NOMO-1 treated with dmso at 0.1 percent for 144 hours (cell line): ENCODE results near the gene SIRT2.
A peak's percentile ranks its signal among the peaks of the same experiment; 100 is the strongest.
"Not testable (repeated sequence)": the region's sequence is repeated elsewhere in the genome, so short reads cannot be mapped to it uniquely, and the experiment has no call there.

Experiments
- DNase-seq: peaks from one replicate; lab custom pipeline; 2025; ENCODE audit not compliant: unreplicated experiment; lab: John Stamatoyannopoulos, UW

The SIRT2 gene

DNA sequence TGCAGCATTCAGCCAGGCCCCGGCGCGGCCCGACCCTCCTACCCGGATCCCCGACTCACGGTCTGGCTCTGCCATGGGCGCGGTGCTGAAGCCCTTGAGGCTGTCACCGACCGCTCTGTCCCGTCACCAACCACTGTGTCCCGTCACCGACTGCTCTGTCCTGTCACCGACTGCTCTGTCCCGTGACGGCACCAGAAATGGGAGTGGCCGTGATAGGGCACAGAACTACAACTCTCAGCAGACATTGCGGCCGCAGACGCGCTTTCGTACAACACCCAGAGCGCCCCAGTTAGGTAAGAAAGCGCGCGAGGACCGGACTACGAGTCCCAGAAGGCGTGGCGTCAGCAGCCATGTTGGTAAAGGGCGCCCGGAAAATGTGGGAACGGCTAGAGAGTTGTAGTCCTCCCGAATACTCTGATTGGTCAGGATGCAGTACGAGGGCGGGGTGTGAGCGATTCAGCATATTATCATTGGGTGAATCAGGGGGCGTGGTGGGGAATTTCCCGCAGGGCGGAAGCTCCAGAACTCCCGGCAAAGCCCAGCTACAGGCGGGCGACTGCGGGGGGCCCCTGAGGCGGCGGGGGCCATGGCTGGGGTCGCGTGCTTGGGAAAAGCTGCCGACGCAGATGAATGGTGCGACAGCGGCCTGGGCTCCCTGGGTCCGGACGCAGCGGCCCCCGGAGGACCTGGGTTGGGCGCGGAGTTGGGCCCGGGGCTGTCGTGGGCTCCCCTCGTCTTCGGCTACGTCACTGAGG, at the start of gene SIRT2, which contains the start of gene NFKBIB:
SIRT2 (minus strand) TSS at position 172 of the 755 bp plus-strand sequence; CDS start at position 75, 97 bp downstream.
NFKBIB (plus strand) TSS at position 523 of the 755 bp plus-strand sequence; CDS start at position 587, 64 bp downstream.
- peak; percentile 99 for DNase-seq

DNA sequence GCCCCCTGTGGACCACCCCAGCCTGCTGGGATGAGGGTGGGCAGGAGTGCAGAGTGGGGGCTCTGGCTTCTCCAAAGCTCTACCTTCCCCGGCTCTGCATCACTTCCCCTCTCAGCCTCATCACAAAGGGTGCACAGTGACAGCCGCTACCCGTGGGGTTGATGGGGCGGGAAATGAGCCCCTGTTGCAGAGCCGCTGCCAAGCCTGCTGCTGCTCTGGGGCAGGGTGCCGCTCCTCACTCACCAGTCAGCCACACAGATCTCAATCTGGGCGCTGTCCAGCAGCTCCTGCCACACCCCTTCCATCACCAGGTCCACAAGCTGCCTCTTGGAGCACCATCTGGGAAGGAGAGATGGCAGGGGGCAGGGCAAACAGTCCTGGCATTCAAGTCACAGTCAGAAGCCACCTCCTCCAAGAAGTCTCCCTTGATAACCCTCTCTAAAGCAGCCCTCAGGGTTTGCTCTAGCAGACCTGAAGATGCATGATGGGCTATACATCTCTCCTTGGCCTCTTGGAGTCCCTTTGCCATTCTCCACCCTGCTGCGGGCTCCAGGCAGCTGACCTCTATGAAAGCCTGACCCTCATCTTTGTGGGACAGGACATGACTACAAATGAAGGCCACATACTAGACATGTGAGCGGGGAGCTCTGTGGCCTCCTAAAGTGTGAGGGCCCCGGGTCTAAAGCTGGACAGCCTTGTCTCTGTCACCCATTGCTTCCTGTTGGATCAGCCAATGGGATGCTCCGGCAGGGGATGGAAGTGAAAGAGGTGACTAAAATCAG, 47.0 kb upstream of the SIRT2 start:
- DNase-seq = no peak

DNA sequence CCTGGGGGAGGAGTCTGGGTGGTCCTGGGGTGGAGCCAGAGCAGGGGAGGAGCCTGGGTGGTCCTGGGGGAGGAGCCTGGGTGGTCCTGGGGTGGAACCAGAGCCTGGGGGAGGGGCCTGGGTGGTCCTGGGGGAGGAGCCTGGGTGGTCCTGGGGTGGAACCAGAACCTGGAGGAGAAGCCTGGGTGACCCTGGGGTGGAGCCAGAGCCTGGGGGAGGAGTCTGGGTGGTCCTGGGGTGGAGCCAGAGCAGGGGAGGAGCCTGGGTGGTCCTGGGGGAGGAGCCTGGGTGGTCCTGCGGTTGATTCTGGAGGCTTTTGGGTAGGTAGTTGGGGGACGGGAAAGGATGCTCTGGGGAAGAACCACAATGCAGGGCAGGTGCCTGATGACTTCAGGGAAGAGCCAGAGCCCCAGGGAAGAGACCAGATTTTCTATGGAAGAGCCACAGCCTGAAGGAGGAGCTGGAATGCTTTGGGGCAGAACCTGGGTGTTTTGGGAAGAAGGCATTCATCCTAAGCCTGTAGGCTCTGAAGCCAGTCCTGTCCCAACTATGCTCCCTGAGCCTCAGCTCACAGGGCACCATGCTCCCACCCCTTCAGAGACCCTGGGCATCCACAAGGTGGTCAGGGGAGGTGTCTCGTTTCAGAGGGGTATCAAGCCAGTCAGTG, 46.3 kb upstream of the SIRT2 start:
- DNase-seq = no peak

DNA sequence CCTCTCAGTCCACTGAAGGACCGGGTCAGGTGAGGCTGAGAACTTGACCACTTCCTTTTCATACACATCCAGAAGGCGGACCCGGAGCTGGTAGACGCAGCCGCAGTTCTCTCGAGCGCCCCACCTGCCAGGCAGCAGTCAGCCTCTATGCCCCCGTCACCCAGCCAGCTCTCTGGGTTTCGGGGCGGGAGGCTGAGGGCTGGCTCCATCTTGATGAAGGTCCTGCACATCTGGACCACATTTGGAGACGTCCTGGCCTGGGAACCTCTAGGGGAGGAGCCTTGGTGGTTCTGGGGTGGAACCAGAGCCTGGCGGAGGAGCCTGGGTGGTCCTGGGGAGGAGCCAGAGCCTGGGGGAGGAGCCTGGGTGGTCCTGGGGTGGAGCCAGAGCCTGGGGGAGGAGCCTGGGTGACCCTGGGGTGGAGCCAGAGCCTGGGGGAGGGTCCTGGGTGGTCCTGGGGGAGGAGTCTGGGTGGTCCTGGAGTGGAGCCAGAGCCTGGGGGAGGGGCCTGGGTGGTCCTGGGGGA, 45.6 kb upstream of the SIRT2 start:
- DNase-seq = no peak

DNA sequence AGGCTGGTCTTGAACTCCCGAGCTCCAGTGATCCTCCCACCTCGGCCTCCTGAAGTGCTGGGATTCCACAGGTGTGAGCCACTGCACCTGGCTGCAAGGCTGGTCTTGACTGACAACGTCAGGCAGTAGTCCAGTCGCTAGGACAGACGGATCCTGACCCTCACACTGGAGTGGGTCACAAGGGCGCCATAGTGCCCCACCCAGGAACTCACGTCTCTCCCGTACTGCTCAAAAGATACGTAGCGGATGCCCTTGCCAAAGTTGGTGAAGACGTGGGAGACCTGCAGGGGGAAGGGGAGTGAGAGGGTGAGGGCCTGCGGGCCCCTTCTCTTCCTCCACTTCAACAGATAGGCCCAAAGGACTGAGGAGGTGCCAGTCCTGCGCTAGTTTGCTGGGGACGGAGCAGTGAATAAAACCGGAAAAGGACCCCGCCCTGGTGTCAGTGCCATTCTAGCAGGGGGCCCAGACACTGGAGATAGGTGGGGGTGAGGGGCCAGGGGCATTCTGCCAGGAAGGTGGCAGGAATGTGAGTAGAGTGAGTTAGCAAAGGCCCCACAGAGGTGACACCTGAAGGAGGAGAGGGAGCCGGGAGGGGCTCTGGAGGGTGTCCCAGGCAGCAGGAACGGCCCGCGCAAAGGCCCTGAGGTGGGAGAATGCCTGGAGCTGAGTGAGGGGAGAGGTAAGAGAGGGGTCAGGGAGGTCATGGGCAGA, 43.2 kb upstream of the SIRT2 start:
- DNase-seq = no peak

DNA sequence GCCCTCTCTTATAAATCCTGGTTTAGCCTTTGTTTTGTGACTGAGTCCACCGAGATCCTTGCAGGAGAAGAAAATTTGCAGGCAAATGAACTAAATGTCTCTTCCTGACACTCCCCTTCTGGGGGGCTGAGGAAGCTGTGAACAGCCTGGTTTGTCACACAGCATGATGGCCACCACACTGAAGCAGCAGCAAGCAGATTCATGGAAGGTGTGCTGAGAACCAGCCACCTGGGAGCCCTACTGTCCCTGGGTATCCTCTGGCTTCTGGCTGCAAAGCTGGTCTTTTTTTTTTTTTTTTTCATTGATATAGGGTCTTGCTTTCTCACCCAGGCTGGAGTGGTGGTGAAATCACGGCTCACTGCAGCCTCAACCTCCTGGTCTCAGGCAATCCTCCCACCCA, 42.6 kb upstream of the SIRT2 start:
- no peak for DNase-seq

DNA sequence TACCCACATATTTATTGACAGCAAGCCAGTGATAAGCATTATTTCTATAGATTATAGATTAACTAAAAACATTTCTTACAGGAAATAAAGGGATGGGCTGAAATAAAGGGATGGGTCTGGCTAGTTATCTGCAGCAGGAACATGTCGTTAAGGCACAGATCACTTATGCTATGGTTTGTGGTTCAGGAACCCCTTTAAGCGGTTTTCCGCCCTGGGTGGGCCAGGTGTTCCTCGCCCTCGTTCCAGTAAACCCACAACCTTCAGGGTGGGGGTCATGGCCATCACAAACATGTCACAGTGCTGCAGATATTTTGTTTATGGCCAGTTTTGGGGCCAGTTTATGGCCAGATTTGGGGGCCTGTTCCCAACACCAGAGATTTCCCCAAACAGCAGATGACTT, 42.0 kb upstream of the SIRT2 start:
- not testable (repeated sequence) for DNase-seq

DNA sequence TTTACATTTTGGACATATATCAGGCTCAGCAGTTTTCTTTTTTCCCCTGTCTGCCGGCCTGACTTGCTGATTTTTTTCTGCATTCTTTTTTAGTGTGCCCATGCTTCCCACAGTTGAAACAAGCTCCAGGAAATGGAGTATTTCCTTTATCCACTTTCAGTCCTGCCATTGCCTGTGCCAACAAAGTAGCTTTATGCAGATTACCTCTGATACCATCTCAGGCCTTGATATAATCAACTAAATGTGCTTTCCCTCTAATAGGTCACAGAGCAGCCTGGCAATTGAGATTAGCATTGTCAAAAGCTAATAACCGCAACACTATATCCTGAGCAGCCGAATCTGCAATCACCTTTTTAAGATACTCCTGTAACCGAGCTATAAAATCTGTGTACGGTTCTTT, 40.5 kb upstream of the SIRT2 start:
- DNase-seq = no peak

DNA sequence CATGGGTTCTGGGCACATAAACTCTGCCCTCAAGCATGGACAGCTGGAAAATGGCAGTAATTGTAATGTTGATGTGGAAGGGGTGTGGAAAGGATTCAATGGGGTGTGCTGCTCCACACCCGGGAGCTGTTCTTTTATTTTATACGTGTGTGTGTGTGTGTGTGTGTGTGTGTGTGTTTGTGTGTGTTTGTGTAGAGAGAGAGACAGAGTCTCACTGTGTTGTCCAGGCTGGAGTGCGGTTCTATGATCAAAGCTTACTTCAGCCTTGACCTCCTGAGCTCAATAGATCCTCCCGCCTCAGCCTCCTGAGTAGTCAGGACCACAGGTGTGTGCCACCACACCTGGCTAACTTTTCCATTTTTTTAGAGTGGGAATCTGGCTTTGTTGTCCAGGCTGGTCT, 34.1 kb upstream of the SIRT2 start:
- DNase-seq = no peak

DNA sequence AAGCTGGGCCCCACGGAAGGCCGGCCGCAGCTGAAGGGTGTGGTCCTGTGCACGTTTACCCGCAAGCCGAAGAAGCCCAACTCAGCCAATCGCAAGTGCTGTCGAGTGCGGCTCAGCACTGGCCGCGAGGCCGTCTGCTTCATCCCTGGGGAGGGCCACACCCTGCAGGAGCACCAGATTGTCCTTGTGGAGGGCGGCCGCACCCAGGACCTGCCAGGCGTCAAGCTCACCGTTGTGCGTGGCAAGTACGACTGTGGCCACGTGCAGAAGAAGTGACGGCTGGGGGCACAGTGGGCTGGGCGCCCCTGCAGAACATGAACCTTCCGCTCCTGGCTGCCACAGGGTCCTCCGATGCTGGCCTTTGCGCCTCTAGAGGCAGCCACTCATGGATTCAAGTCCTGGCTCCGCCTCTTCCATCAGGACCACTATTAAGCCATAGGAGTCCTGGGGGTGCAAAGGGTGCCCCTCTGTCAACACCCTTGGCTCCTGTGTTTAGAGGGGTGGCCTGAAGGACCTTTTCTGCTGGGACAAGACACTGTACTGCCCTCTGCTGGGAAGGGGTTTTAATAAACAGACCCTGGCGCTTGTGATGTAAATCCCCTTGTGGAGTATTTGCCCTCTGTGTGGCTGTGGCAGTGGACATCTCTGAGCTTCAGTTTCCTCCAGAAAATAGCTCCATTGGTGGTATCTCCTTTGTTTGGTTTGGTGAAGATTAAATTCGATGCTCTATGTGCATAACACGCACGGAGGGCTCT, 33.2 kb upstream of the SIRT2 start:
- no peak for DNase-seq

DNA sequence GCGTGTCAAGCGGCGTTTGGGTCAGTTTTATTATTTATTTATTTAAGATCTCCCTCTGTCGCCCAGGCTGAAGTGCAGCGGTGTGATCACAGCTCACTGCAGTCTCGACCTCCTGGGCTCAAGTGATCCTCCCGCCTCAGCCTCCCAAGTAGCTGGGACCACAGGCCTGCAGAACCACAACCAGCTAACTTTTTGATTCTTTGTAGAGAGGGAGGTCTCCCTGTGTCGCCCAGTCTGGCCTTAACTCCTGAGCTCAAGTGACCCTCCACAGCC, 32.0 kb upstream of the SIRT2 start:
- no peak for DNase-seq

DNA sequence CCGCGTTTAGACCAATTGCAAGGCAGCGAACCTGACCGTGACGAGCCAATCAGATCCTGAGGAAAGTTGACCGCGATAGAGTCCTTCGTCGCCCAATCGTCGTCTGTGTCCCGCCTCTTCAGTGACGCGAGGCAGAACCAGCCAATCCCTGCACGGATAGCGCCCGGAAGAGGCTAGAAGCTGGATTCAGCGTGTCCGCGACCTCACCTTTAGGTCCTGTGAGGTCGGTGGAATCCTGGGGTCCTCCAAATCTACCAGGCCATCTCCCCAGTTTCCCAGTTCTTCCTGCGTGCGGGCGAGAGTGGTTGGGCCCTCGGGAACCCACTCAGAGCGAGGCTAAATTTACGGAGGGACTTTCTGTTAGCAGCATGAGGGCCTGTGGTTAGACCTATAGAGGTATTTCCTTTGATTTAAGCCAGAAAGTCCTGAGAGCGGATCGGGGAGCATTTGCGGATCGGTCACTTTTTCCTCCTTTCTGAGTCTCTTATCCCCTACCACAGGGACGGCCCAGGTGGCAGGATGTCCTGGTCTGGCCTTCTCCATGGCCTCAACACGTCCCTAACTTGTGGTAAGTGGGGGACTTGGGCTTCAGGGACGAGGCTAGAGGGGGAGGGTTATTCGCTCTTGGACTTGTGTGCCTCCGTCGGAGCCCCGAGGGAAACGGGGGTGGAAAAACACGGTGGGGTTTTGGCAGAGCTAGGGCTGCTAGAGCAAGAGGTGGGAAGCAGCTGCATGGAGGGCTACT, 31.5 kb upstream of the SIRT2 start, which contains the start of gene MRPS12:
MRPS12 (plus strand) TSS at position 169 of the 745 bp plus-strand sequence; CDS start at position 520, 351 bp downstream.
- DNase-seq = peak; percentile 96

DNA sequence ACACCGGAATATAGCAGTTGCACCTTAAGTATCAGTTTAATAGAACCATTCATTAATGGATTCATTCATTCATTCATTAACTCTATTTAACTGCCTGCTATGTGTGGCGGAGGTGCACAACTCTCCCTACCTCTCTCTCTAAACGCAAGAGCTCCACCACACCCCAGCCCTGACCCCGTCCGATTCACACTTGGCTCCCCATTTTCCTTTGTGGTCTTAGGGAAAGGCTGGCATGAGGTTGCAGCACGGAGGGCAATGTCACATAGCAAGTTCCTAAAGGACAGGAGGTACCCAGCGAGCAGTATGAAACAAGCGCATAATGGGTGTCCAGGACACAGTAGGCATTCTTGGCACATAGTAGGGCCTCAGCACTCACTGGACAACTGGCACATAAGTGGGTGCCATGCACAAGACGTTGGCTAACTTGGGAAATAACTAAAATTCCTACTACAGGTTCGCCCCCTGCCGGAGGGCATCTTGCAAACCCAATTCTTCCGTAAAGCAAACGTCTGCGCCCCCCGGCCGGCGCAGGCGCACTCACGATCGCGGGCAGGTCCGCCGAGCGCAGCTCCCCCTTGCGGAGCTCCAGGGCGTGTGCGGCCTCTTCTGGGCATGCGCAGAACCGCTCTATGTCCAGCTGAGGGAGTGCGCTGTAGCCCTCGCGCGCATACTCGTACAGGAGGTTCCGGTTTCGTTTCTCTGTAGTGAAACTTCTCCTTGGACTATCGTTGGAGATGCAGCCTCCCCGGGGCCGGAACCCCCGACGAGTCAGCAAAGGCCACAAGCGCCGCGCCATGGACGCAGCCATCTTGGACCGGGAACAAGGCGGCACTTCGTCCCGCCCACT, 30.7 kb upstream of the SIRT2 start, which contains the start of gene SARS2:
SARS2 (minus strand) TSS at position 835 of the 847 bp plus-strand sequence; CDS start at position 808, 27 bp downstream.
- DNase-seq = peak; percentile 94

DNA sequence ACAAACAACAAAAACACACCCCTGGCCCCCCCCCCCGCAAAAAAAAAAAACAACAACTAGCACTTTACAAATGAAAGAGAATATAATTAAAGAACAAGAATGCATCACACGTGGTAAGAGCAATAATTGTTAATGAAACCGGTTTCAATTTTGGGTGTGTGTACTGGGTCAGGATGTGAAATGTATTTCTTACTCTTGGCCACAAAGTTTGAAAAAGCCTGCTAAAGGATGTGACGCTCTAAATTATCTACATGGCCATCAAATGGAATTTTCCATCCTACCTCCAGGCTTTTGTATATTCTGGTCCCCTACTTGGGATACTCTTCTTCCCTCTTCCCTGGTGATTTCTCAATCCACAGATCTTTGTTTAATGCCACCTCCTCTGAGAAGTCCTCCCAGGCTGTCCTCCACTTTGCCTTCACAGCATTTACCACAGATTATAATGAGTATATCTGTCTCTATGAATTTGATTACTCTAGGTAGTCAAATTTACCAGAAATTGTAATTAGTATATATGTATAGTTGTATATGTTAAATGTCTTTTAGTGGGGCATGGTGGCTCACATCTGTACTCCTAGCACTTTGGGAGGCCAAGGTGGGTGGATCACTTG, 29.1 kb upstream of the SIRT2 start:
- DNase-seq = no peak

DNA sequence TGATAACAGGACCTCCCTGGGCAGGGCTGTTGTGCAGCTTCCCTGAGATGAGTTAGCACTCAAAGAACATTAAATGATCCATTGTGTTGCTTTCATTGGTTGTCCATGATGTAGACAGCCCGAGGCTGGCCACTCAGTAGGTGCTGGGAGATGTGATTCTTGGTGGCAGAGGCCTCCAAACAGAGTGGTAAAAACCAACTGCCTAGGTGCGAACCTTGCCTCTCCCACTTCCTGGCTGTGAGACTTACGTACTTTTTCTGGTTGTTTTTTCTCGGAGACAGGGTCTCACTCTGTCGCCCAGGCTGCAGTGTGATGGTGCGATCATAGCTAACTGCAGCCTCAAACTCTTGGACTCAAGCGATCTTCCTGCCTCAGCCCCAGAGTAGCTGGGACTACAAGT, 25.0 kb upstream of the SIRT2 start:
- no peak for DNase-seq

DNA sequence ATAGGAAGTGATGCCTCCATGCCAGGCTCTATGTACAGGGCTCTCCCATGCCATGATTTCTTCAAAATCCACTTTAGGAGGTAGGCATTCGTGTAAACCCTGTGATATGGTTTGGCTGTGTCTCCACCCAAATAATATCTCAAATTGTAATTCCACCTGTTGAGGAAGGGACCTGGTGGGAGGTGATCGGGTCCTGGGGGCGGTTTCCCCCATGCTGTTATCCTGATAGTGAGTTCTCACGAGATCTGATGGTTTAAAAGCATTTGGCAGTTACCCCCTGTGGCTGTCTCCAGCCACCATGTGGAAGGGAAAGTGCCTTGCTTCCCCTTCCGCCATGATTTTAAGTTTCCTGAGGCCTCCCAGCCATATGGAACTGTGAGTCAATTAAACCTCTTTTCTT, 23.1 kb upstream of the SIRT2 start:
- DNase-seq = no peak

DNA sequence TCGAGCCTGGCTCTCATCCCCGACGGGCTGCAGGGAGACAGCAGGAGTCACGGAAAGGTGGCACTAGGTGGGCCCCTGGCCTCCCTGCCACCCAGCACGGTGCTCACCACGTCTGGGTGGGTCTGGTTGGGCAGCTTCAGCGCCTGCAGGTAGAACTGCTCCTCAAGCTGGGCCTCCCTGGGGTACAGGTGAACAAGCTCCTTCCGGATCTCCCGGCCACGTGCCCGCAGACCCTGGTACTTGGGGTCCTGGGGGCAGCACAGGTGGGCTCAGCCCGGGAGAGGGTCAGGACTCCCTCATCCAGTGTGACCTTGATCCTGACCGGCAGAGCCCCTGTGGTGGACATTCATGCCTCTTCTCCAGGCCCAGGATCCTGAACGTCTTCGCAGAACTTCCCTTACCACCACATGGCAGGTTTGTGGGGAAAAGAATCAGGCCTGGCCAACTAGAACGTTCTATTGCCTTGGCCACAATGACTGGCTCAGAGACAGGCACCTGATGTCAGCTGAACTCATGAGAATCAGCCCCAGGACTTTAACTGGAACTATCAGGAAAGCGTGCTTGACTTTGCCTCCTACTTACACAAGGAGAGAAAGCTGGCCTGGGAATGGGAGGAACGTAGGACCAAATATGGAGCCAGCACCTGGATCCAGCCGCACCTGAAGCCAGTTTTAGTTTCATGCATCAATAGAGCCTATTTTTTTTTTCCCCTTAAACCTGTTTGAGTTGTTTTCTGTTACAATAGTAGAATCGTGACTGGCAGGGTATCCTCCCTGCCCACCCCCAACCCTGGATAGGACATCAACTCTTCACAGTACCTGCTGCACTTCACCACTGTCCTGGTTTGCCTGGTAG, 22.2 kb upstream of the SIRT2 start:
- DNase-seq = no peak
